ENCODE results near the gene GPX2. TPM values are rescaled to one million over a fixed set of nuclear protein-coding genes. Genes with fewer than 3 reads are reported as not detected.

The GPX2 gene
- total and polyA plus RNA-seq, 10 of the 15 experiments (the other 5 are each of a cell fraction or from before 2014, with no cell fraction given): not detected

DNA sequence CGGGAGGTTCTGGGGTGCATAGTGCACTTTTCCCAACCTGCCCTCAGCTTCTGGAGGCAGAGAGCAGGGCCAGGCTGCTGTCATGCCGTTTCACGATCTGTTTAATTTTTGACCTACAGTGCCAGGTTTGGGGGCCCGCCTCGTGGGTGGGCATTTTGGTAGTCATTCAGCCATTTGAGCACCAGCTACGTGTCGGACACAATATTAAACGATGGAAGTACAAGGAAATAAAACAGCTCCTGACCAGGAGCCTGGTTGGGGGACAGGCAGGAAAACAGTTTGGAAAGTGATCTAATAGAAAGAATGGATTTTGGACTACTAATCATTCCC, 44.9 kb upstream of the GPX2 start (continued):
- no peak for TF ChIP-seq RFX5 (IDR thresholded peaks at IDR 0.05; ENCODE audit: low read depth, low read length)

DNA sequence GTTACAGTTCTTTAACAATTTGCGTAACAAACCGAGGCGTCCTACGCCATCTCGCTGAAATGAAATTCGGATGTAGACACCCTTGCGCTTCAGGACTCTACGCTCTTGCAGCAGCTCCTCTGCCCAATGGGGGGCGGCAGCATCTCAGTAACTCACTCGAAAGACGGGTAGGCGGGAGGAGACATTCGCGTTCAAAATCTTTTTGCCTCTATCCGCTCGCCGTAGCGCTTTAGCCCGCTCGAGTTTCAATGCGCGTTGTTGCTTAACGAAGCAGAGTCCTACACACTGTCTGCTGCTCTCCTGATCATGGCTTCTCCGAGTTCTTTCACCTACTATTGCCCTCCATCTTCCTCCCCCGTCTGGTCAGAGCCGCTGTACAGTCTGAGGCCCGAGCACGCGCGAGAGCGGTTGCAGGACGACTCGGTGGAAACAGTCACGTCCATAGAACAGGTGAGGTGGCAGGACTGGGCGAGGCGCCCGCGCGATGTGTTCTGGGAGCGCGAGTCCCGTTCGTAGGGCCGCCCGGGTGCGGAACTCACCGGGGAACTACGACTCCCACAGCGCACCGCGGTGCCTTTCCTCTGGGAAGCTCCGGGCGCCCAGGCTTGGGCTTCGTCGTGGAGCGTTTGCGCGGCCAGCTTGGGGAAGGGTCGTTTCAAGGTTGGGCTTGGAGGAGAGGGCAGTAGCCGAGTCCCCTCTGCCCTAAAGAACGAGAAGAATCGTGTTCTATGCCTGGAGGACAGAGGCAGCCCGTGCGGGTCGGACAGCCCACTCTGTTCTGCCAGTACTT, 44.3 kb upstream of the GPX2 start, which contains the start of gene FNTB:
Gene FNTB (plus strand): TSS at position 248 of the 790 bp plus-strand sequence. CDS start 59 bp downstream, at position 307.
- ChIA-PET SMC1A (ENCODE audit: uncharacterized antibody, unreplicated experiment) (interaction anchor here (0.6 to 4.9 kb wide), 18 partner anchors 8 to 424 kb away, joined by 3 to 55 read pairs (median 4); partner anchors contain the start of gene CHURC1), CTCF (interaction anchor here (0.6 to 9.5 kb wide), 18 partner anchors 13 to 490 kb away, joined by 3 to 109 read pairs (median 4); partner anchors contain the start of gene CHURC1), POLR2A (interaction anchor here (0.6 to 1.1 kb wide), 4 partner anchors 8 to 72 kb away, joined by 3 to 6 read pairs (median 5); no protein-coding TSS in a partner anchor), RAD21 (ENCODE audit: unreplicated experiment) (interaction anchor here (0.6 to 3.9 kb wide), 25 partner anchors 8 to 428 kb away, joined by 3 to 28 read pairs (median 4); partner anchors contain the start of genes CHURC1 and MAX)
- under 1% methylated on average over 54 of the region's 65 CpGs for WGBS (ENCODE audit: insufficient coverage, insufficient replicate concordance, low lambda C conversion rate, missing lambda C conversion rate)
- BruUV-seq (replicated peaks): TSS peak; percentile 66
- Histone ChIP-seq H2AFZ (ENCODE audit: control insufficient read depth, low read depth, low read length) (peak within 1 kb of the TSS; percentile 77), H3K9me3 (replicated peaks; ENCODE audit: control insufficient read depth, insufficient read depth, low read length) (no peaks in the 10 kb centered on the region; the same call in 2 of the 3 replicates), H4K20me1 (ENCODE audit: control insufficient read depth, insufficient read depth) (no peaks in the 10 kb centered on the region), H3K4me2 (ENCODE audit: control insufficient read depth, insufficient read depth) (peak within 1 kb of the TSS; percentile 93), H3K9ac (ENCODE audit: control insufficient read depth, insufficient read depth, low read length) (peak within 1 kb of the TSS; percentile 72), H3K4me1 (ENCODE audit: control insufficient read depth, insufficient read depth, low read length) (peaks cover 26% of the 10 kb centered on the region), H3K27ac (ENCODE audit: control insufficient read depth, insufficient read depth) (peak within 1 kb of the TSS; percentile 80), H3K4me3 (peak within 1 kb of the TSS; percentile 93), H3K27me3 (replicated peaks in 1 of 2; ENCODE audit: control insufficient read depth in 2 of 2, insufficient read depth in 2 of 2, low read length in 1 of 2) (no peaks in the 10 kb centered on the region), H3K36me3 (ENCODE audit: control insufficient read depth in 2 of 2, insufficient read depth in 2 of 2, low read length in 1 of 2) (no peaks in the 10 kb centered on the region), H3K79me2 (ENCODE audit: control insufficient read depth, insufficient read depth, low read length) (peaks cover 46% of the 10 kb centered on the region)
- intact Hi-C loops (cut with micrococcal nuclease; ENCODE audit: unreplicated experiment): loop anchor here (1.0 to 10.0 kb wide), 6 partner anchors 33 to 312 kb away; partner anchors contain the start of genes CHURC1 and MAX
- DNase-seq (ENCODE audit: low read depth, low spot score) (peak; percentile 94), ATAC-seq (peak; percentile 99), FAIRE-seq (peak; percentile 89)
- in situ Hi-C loops (cut with MboI): no loop called here
- TF ChIP-seq NR2C2 (IDR thresholded peaks at IDR 0.05; ENCODE audit: borderline replicate concordance, control insufficient read depth, insufficient read length, low read depth): no peak
- TF ChIP-seq MXI1 (IDR thresholded peaks at IDR 0.05; ENCODE audit: low read depth, low read length): peak; percentile 82
- peak in 1 of 2 experiments; percentile 15; a peak in 1 of 4 replicates for TF ChIP-seq ETV6 (conservative IDR thresholded peaks at IDR 0.05 in 1 of 2, IDR thresholded peaks at IDR 0.05 in 1 of 2; ENCODE audit: borderline replicate concordance in 1 of 2, low read depth in 1 of 2)
- TF ChIP-seq RBBP5 (conservative IDR thresholded peaks at IDR 0.05): no peak
- peak; percentile 76 for TF ChIP-seq ATF7 (IDR thresholded peaks at IDR 0.05; ENCODE audit: low read depth)
- TF ChIP-seq CBFB (IDR thresholded peaks at IDR 0.05; ENCODE audit: low read depth): peak; percentile 81
- peak; percentile 8 for TF ChIP-seq BACH1 (IDR thresholded peaks at IDR 0.05; ENCODE audit: borderline replicate concordance)
- TF ChIP-seq, protein P1, sequence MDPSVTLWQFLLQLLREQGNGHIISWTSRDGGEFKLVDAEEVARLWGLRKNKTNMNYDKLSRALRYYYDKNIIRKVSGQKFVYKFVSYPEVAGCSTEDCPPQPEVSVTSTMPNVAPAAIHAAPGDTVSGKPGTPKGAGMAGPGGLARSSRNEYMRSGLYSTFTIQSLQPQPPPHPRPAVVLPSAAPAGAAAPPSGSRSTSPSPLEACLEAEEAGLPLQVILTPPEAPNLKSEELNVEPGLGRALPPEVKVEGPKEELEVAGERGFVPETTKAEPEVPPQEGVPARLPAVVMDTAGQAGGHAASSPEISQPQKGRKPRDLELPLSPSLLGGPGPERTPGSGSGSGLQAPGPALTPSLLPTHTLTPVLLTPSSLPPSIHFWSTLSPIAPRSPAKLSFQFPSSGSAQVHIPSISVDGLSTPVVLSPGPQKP (IDR thresholded peaks at IDR 0.05; ENCODE audit: low read depth, low read length): peak; percentile 51; the same call in 1 of the 2 replicates
- peak; percentile 83 to 84 for TF ChIP-seq IKZF2 (IDR thresholded peaks at IDR 0.05)
- TF ChIP-seq CREM (IDR thresholded peaks at IDR 0.05; ENCODE audit: low read depth): peak; percentile 69
- peak; percentile 99 for TF ChIP-seq NBN (IDR thresholded peaks at IDR 0.05)
- TF ChIP-seq ZZZ3 (IDR thresholded peaks at IDR 0.05; ENCODE audit: control insufficient read depth, insufficient read length, low read depth): no peak
- no peak for TF ChIP-seq CHD4 (IDR thresholded peaks at IDR 0.05)
- TF ChIP-seq ZNF274 (IDR thresholded peaks at IDR 0.05; ENCODE audit: insufficient read depth, insufficient read length): no peak
- TF ChIP-seq POLR2A (IDR thresholded peaks at IDR 0.05; ENCODE audit: low read depth, low read length): peak; percentile 82
- no peak for TF ChIP-seq RFX5 (IDR thresholded peaks at IDR 0.05; ENCODE audit: low read depth, low read length)
- TF ChIP-seq MYC (IDR thresholded peaks at IDR 0.05; ENCODE audit: insufficient read depth, insufficient read length, insufficient replicate concordance, low read length, severe bottlenecking): no peak
- peak; percentile 57 for TF ChIP-seq CREB1 (IDR thresholded peaks at IDR 0.05; ENCODE audit: low read depth)
- no peak for TF ChIP-seq KDM1A (IDR thresholded peaks at IDR 0.05; ENCODE audit: borderline replicate concordance)
- TF ChIP-seq, protein P2, sequence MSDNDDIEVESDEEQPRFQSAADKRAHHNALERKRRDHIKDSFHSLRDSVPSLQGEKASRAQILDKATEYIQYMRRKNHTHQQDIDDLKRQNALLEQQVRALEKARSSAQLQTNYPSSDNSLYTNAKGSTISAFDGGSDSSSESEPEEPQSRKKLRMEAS (IDR thresholded peaks at IDR 0.05; ENCODE audit: low read depth, low read length): no peak
- TF ChIP-seq MEF2A (IDR thresholded peaks at IDR 0.05; ENCODE audit: insufficient read depth, low read depth, low read length): peak; percentile 26; the same call in 1 of the 2 replicates

Data from GM12878 (cell line).